Activated naive CD4-positive, alpha-beta T cell treated with anti-CD3 and anti-CD28 coated beads, Interleukin-2, amount 10 ng/mL, durations not matched to agents 7 days and 5 days (primary cell): Measurements from ENCODE around the gene DDX51.

Experiments
- CTCF ChIA-PET: fragments of 350-600 bp; sonication (Branson Sonifier 250); formaldehyde crosslinking; loops from one replicate; lab custom pipeline; 2021; ENCODE audit warnings: antibody characterized with exemption; lab: Charles Lee
- DNase-seq: peaks from one replicate; pipeline ENCODE4 v3.0.0-alpha.2; 2020
- H3K27ac Mint-ChIP-seq: one replicate; pipeline ENCODE4 v1.8.0; 2021; ENCODE audit warnings: mild to moderate bottlenecking, moderate library complexity, mixed read lengths
- H3K27me3 Mint-ChIP-seq: one replicate; pipeline ENCODE4 v1.8.0; 2021; ENCODE audit warnings: mild to moderate bottlenecking, mixed read lengths
- H3K36me3 Mint-ChIP-seq: one replicate; pipeline ENCODE4 v1.8.0; 2021; ENCODE audit warnings: mixed read lengths
- H3K4me1 Mint-ChIP-seq: one replicate; pipeline ENCODE4 v1.8.0; 2021; ENCODE audit warnings: mixed read lengths
- H3K4me3 Mint-ChIP-seq: one replicate; pipeline ENCODE4 v1.8.0; 2021; ENCODE audit warnings: mild to moderate bottlenecking, moderate library complexity, mixed read lengths
- H3K9me3 Mint-ChIP-seq: one replicate; pipeline ENCODE4 v1.8.0; 2021; ENCODE audit warnings: mixed read lengths

The DDX51 gene

DNA sequence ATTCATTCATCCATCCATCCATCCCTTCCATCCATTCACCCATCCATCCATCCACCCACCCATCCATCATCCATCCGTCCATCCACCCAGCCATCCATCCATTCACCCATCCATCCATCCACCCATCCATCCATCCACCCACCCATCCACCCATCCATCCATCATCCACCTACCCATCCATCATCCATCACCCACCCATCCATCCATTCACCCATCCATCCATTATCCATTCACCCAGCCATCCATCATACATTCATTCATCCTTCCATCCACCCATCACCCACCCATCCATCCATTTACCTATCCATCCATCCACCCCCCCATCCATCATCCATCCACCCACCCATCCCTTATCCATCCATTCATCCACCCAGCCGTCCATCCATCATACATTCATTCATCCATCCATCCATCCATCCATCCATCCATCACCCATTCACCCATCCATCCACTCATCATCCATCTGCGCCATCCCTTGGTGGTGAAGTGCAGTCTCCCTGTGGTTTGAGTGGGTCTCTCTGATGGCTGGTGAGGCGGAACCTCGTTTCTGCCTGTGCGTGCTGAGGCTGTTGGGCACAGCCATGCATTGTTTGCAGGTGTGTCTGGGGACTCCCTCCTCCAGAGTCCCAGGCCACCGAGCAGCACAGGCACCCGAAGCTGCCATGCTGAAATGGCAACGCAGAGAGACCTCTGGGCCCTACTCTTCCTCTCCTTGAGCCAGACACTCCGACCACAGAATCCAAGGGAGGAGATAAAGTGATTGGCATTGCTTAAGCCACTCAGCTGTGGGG lies 22.9 kb upstream of the DDX51 start:
- Mint-ChIP-seq H3K27ac (no peak overlapping the region), H3K4me3 (no peak overlapping the region), H3K9me3 (peaks cover 11% of the 10 kb centered on the region), H3K4me1 (peaks cover 15% of the 10 kb centered on the region), H3K36me3 (no peaks in the 10 kb centered on the region), H3K27me3 (peaks cover 51% of the 10 kb centered on the region)
- DNase-seq: no peak
- CTCF ChIA-PET: no interaction called here

GRCh38 chr12:132166093-132166492 lies 22.0 kb upstream of the DDX51 start:
- H3K36me3 Mint-ChIP-seq: no peaks in the 10 kb centered on the region
- CTCF ChIA-PET: no interaction called here
- peaks cover 11% of the 10 kb centered on the region for H3K9me3 Mint-ChIP-seq
- no peak overlapping the region for H3K27ac Mint-ChIP-seq
- H3K4me1 Mint-ChIP-seq: peaks cover 16% of the 10 kb centered on the region
- peaks cover 48% of the 10 kb centered on the region for H3K27me3 Mint-ChIP-seq
- no peak for DNase-seq
- no peak overlapping the region for H3K4me3 Mint-ChIP-seq

DNA sequence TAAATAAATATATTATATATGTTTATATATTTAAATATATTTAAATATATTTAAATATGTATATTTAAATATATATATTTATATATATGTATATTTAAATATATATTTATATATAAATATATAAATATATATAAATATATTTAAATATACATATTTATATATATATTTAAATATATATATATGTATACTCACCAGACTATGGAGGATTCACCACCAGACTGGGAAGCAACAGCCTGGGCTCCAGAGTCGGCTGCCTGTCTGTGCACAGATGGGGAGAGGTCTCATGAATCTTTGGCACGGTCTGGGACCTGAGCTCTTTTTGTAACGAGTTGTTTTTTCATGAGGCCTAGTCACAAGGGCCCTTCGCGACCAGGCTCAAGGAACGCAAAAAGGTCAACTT lies 21.5 kb upstream of the DDX51 start:
- CTCF ChIA-PET: no interaction called here
- Mint-ChIP-seq H3K27me3 (peaks cover 43% of the 10 kb centered on the region), H3K4me3 (no peak overlapping the region), H3K9me3 (peaks cover 11% of the 10 kb centered on the region), H3K4me1 (peaks cover 16% of the 10 kb centered on the region), H3K36me3 (no peaks in the 10 kb centered on the region), H3K27ac (no peak overlapping the region)
- no peak for DNase-seq

DNA sequence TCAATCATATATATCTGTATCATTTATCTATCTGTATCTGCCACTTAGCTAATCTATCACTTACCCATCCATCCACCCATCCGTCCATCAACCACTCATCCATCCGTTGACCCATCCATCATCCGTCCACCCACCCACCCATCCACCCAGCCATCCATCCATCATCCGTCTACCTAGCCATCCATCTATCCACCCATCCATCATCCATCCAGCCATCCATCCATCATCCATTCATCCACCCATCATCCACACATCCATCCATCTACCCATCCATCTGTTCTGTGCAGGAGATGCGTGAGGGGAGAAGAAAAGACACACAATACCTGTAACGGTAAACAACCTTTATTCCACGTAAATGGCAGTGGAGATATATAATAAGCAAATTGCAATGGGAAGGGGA lies 20.3 kb upstream of the DDX51 start:
- peaks cover 18% of the 10 kb centered on the region for H3K4me1 Mint-ChIP-seq

DNA sequence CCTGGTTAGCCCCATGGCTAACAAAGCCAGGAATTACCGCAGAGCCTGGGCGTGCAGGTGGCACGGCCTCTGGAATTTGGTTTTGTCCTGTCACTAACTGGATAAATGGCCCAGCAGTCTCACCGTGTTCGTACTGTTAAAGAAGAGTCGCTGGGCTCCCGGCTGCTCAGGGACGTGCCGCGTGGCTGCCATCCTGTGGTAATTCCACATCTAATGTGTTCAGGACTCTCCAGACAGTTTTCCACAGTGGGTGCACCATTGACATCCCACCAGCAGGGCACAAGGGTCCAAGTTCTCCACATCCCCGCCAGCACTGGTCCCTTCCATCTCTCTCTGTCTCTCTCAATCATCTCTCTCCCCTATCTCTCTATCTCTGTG lies 19.8 kb upstream of the DDX51 start:
- CTCF ChIA-PET: interaction anchor here (2.4 kb wide), 1 partner anchor 10 kb away, joined by 7 read pairs; no protein-coding TSS in a partner anchor
- Mint-ChIP-seq H3K27ac (no peak overlapping the region), H3K4me1 (peaks cover 18% of the 10 kb centered on the region)

More for the DNA sequence above, 20.3 kb upstream of the DDX51 start:
- H3K4me3 Mint-ChIP-seq: no peak overlapping the region
- H3K27ac Mint-ChIP-seq: no peak overlapping the region
- no peaks in the 10 kb centered on the region for H3K36me3 Mint-ChIP-seq
- peaks cover 11% of the 10 kb centered on the region for H3K9me3 Mint-ChIP-seq
- no peak for DNase-seq
- H3K27me3 Mint-ChIP-seq: peaks cover 40% of the 10 kb centered on the region
- CTCF ChIA-PET: no interaction called here

DNA sequence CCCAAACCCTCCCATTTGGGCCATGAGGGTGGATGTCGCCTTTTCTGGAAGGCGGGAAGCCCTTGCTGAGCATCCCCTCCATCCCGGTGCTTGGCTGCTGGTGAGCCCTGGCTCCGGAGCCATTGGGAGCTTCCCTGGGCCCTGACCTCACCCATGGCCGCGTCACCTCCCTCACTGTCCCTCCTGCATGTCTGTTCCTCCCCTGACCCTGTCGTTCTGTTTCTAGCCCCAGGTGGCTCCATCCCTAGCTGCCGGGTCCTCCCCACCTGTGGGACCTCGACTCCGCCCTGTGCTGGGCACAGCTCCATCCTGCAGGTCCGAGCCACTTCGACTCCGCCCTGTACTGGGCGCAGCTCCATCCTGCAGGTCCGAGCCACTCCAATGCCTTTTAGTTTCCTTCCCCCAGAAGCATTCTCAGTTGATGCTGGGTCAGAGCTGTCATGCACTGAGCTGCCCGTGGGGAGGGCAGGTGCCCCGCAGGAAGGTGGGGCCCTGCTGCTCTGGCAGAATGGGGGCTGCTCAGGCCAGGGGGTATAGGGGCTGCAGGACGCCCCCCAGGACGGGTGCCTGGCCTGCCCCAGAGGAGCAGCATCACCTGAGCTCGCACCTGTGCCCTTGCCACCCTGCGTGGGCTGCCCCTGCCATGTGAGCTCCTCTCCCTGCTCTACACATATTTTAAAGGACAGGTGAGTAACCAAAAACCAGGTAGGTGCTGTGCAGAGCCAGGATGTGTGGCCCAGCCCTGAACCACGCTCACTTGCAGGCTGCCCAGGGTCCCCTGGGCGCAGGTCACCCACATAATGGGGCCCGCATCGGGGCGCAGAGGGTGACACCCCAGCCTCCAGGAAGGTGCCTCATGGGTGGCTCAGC lies 19.2 kb upstream of the DDX51 start:
- Mint-ChIP-seq H3K4me3 (peak overlapping the region; percentile 39), H3K4me1 (peaks cover 18% of the 10 kb centered on the region), H3K9me3 (peaks cover 11% of the 10 kb centered on the region), H3K27me3 (peaks cover 37% of the 10 kb centered on the region), H3K27ac (no peak overlapping the region), H3K36me3 (no peaks in the 10 kb centered on the region)
- CTCF ChIA-PET: interaction anchor here (1.1 to 2.4 kb wide), 3 partner anchors 10 to 56 kb away, joined by 3 to 7 read pairs (median 3); no protein-coding TSS in a partner anchor
- DNase-seq: no peak

More for the DNA sequence above, 19.8 kb upstream of the DDX51 start:
- DNase-seq: no peak
- H3K36me3 Mint-ChIP-seq: no peaks in the 10 kb centered on the region
- H3K27me3 Mint-ChIP-seq: peaks cover 40% of the 10 kb centered on the region
- no peak overlapping the region for H3K4me3 Mint-ChIP-seq
- H3K9me3 Mint-ChIP-seq: peaks cover 11% of the 10 kb centered on the region

- DNase-seq: peak; percentile 50
- Mint-ChIP-seq H3K27ac (no peak overlapping the region), H3K36me3 (no peaks in the 10 kb centered on the region), H3K4me1 (peaks cover 15% of the 10 kb centered on the region), H3K9me3 (peaks cover 11% of the 10 kb centered on the region), H3K27me3 (peaks cover 30% of the 10 kb centered on the region), H3K4me3 (no peak overlapping the region)
- CTCF ChIA-PET: interaction anchor here (1.1 to 2.4 kb wide), 4 partner anchors 9 to 57 kb away, joined by 3 to 7 read pairs (median 4); no protein-coding TSS in a partner anchor
Measured at GRCh38 chr12:132162508-132163031, 18.5 kb upstream of the DDX51 start.

DNA sequence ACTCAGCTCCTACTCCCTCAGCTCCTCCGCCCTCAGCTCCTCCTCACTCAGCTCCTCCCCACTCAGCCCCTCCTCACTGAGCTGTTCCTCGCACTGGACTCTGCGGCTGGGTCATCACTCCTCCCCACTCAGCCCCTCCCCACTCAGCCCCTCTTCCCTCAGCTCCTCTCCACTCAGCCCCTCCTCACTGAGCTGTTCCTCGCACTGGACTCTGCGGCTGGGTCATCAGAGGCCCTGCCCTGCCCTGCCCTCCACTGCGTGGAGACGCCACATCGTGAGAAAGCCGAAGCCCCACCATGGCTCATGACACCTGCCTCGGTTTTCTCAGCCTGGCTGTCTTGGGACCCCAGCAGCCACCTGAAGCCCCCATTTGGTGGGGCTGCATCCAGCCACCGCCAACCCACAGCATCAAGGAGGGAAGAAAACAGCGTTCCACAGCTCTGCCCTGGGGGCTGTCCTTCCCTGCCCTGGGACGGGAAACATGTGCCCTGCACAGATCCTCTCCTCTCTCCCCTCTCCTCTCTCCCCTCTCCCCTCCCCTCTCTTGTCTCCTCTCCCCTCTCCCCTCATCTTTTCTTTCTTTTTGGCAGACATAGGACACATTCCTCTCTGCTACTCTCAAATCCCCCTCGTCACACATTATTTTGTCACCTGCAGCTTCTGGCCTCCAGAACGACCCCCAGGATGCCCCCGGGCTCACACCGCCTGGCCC lies 17.8 kb upstream of the DDX51 start:
- Mint-ChIP-seq H3K27ac (no peak overlapping the region), H3K4me1 (peaks cover 15% of the 10 kb centered on the region), H3K4me3 (no peak overlapping the region), H3K9me3 (peaks cover 7% of the 10 kb centered on the region), H3K36me3 (no peaks in the 10 kb centered on the region), H3K27me3 (peaks cover 28% of the 10 kb centered on the region)
- CTCF ChIA-PET: interaction anchor here (0.7 to 2.4 kb wide), 5 partner anchors 8 to 175 kb away, joined by 3 to 7 read pairs (median 3); no protein-coding TSS in a partner anchor
- no peak for DNase-seq

- DNase-seq: no peak
- H3K4me3 Mint-ChIP-seq: no peak overlapping the region
- H3K27ac Mint-ChIP-seq: no peak overlapping the region
Measured at GRCh38 chr12:132161036-132161781, 17.1 kb upstream of the DDX51 start.

DNA sequence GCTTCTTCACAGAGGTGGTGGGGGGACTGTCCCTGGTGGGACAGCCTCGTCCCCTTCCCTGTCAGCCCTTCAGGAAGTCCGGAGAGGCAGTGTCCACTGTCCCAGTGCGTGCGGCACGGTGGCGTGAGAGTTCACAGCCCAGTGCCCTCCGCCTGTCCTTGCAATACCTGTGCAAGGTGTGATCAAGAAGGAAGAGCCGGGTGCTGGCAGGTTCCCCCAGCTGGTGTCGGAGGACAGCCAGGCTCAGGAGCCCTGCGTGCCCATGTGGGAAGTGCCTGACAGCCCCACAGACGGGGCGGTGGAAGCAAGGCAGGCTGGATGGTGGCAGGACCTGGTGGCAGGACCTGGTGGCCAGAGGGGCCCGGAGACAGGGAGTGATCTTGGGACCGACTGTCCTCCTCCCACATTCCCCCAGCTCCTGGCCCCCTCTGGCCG lies 16.5 kb upstream of the DDX51 start:
- CTCF ChIA-PET: interaction anchor here (1.4 to 1.8 kb wide), 2 partner anchors 25 to 177 kb away, joined by 3 to 4 read pairs; no protein-coding TSS in a partner anchor
- DNase-seq: no peak
- Mint-ChIP-seq H3K4me3 (no peak overlapping the region), H3K36me3 (no peaks in the 10 kb centered on the region), H3K9me3 (no peaks in the 10 kb centered on the region), H3K27me3 (peaks cover 28% of the 10 kb centered on the region), H3K4me1 (peaks cover 15% of the 10 kb centered on the region), H3K27ac (no peak overlapping the region)

More at GRCh38 chr12:132161036-132161781, 17.1 kb upstream of the DDX51 start:
- H3K36me3 Mint-ChIP-seq: no peaks in the 10 kb centered on the region
- peaks cover 15% of the 10 kb centered on the region for H3K4me1 Mint-ChIP-seq
- H3K27me3 Mint-ChIP-seq: peaks cover 28% of the 10 kb centered on the region
- CTCF ChIA-PET: interaction anchor here (0.7 to 2.4 kb wide), 4 partner anchors 8 to 176 kb away, joined by 3 to 7 read pairs (median 4); no protein-coding TSS in a partner anchor
- peaks cover 2% of the 10 kb centered on the region for H3K9me3 Mint-ChIP-seq

- Mint-ChIP-seq H3K27me3 (peaks cover 28% of the 10 kb centered on the region), H3K27ac (no peak overlapping the region), H3K4me1 (peaks cover 15% of the 10 kb centered on the region), H3K4me3 (no peak overlapping the region), H3K9me3 (no peaks in the 10 kb centered on the region), H3K36me3 (no peaks in the 10 kb centered on the region)
- no peak for DNase-seq
- CTCF ChIA-PET: no interaction called here
Measured at GRCh38 chr12:132160016-132160415, 15.9 kb upstream of the DDX51 start.

DNA sequence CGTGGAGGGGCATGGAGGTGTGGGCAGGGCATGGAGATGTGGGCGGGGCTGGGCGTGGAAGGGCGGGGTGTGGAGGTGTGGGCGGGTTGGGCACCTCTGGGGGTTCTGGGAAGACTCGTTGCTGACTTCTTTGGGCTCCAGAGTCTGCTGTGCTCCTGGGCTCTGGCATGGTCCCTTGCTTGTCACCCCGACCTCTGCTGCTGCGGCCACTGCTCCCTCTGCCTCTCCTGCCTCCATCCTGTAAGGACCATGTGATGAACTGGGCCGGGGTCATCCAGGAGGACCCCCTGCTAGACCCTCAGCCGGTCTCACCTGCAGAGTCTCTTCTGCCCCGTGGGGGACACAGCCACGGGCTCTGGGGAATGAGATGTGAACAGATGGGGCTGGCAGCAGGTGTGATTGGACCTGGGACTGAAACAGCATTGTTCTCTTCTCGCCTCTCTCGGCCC lies 15.5 kb upstream of the DDX51 start:
- CTCF ChIA-PET: no interaction called here
- peaks cover 27% of the 10 kb centered on the region for H3K27me3 Mint-ChIP-seq
- no peaks in the 10 kb centered on the region for H3K36me3 Mint-ChIP-seq
- H3K4me1 Mint-ChIP-seq: peaks cover 15% of the 10 kb centered on the region
- no peak for DNase-seq
- no peaks in the 10 kb centered on the region for H3K9me3 Mint-ChIP-seq
- no peak overlapping the region for H3K27ac Mint-ChIP-seq
- no peak overlapping the region for H3K4me3 Mint-ChIP-seq
